Esophagus squamous epithelium (tissue), 4 donors: Measurements from ENCODE around the gene MAMDC4.

Experiments
- CTCF ChIP-seq, 6 experiments: fragments of 450-650 bp in 4 of 6; fragments of 200-600 bp in 2 of 6; sonication (generic) in 2 of 6; IDR thresholded peaks; one replicate each; pipeline ENCODE4 v1.5.1; 2016 to 2019; ENCODE audit warnings: antibody characterized with exemption in 6 of 6, mild to moderate bottlenecking in 4 of 6, moderate library complexity in 4 of 6
- POLR2A ChIP-seq, 4 donors: fragments of 450-650 bp; IDR thresholded peaks; one replicate each; pipeline ENCODE4 v1.6.1; 2017; ENCODE audit warnings: antibody characterized with exemption in 4 of 4, mild to moderate bottlenecking in 4 of 4, moderate library complexity in 3 of 4

GRCh38 chr9:136865768-136866103, 13.6 kb downstream of the MAMDC4 start:
- no peak for TF ChIP-seq CTCF (IDR thresholded peaks at IDR 0.05)
- TF ChIP-seq POLR2A (IDR thresholded peaks at IDR 0.05): no peak
